Osteoblast (primary cell): ENCODE results near the gene MARK3. TPM values are rescaled to one million over a fixed set of nuclear protein-coding genes. Genes with fewer than 3 reads are reported as not detected.
"Not testable (repeated sequence)": the region's sequence is repeated elsewhere in the genome, so short reads cannot be mapped to it uniquely, and the experiment has no call there.

ENCODE experiments used
- DNase-seq: peaks from one replicate; pipeline ENCODE4 v3.0.0; 2011; ENCODE audit warnings: low spot score, mixed read lengths; ENCODE audit not compliant: insufficient read length; ENCODE audit errors: missing footprints
- H2AFZ ChIP-seq: 2 replicates; pipeline ENCODE4 v1.6.0; 2011; ENCODE audit warnings: mild to moderate bottlenecking, low read length
- H3K27ac ChIP-seq: 2 replicates; pipeline ENCODE4 v1.5.1; 2011; ENCODE audit warnings: mild to moderate bottlenecking, low read depth, low read length, moderate library complexity
- H3K27me3 ChIP-seq: 2 replicates; pipeline ENCODE4 v1.6.0; 2012; ENCODE audit warnings: mild to moderate bottlenecking, control low read depth, inconsistent platforms, low read length, moderate library complexity; ENCODE audit not compliant: insufficient read depth
- H3K36me3 ChIP-seq: 2 replicates; pipeline ENCODE4 v1.5.1; 2011; ENCODE audit warnings: mild to moderate bottlenecking, low read length, control low read depth, moderate library complexity; ENCODE audit not compliant: insufficient read depth
- H3K4me1 ChIP-seq: 2 replicates; pipeline ENCODE4 v1.5.1; 2011; ENCODE audit warnings: mild to moderate bottlenecking, low read length, control low read depth, moderate library complexity; ENCODE audit not compliant: insufficient read depth
- H3K4me2 ChIP-seq: 2 replicates; pipeline ENCODE4 v1.6.0; 2011; ENCODE audit warnings: mild to moderate bottlenecking, low read length; ENCODE audit not compliant: insufficient read depth
- H3K4me3 ChIP-seq: fragments of 200-600 bp; sonication (generic); 3 replicates; pipeline ENCODE4 v1.5.1; 2012; ENCODE audit warnings: mild to moderate bottlenecking, low read length, inconsistent platforms; ENCODE audit not compliant: insufficient read depth
- H3K79me2 ChIP-seq: 2 replicates; pipeline ENCODE4 v1.6.0; 2012; ENCODE audit warnings: mild to moderate bottlenecking, low read length, control low read depth, inconsistent platforms; ENCODE audit not compliant: insufficient read depth
- H3K9me3 ChIP-seq: 2 replicates; pipeline ENCODE4 v1.5.1; 2011; ENCODE audit warnings: low read depth, low read length, control low read depth
- H4K20me1 ChIP-seq: 2 replicates; pipeline ENCODE4 v1.6.0; 2012; ENCODE audit warnings: mild to moderate bottlenecking, low read length, control low read depth; ENCODE audit not compliant: insufficient read depth
- CTCF ChIP-seq: IDR thresholded peaks from 2 replicates; pipeline ENCODE4 v1.5.1; 2011; ENCODE audit warnings: mild to moderate bottlenecking, low read depth, low read length, moderate library complexity; ENCODE audit errors: extremely low read depth
- total RNA-seq: library from RNA; depleted of rRNA; stranded (reverse); fragments of >200 nt; gene quantifications from 2 replicates; pipeline ENCODE4 v1.2.3, GENCODE V29; 2012

MARK3 gene
- total RNA-seq, 1 donor = 101 TPM

- TF ChIP-seq CTCF = no peak
- Histone ChIP-seq H3K4me2 (no peak overlapping the region), H3K27me3 (no peaks in the 10 kb centered on the region), H3K4me1 (no peaks in the 10 kb centered on the region), H3K4me3 (no peak overlapping the region), H3K79me2 (no peaks in the 10 kb centered on the region), H3K36me3 (no peaks in the 10 kb centered on the region), H2AFZ (no peak overlapping the region), H4K20me1 (no peaks in the 10 kb centered on the region), H3K9me3 (no peaks in the 10 kb centered on the region), H3K27ac (no peak overlapping the region)
- no peak for DNase-seq
Observed at GRCh38 chr14:103354141-103354540, 31.1 kb upstream of the MARK3 start.

- H2AFZ ChIP-seq = peak overlapping the region; percentile 0
- no peaks in the 10 kb centered on the region for H3K79me2 ChIP-seq
- H3K4me2 ChIP-seq = no peak overlapping the region
- H3K36me3 ChIP-seq = no peaks in the 10 kb centered on the region
- no peaks in the 10 kb centered on the region for H4K20me1 ChIP-seq
- H3K9me3 ChIP-seq = no peaks in the 10 kb centered on the region
- no peak overlapping the region for H3K4me3 ChIP-seq
- DNase-seq = no peak
- no peak overlapping the region for H3K27ac ChIP-seq
- TF ChIP-seq CTCF = no peak
- H3K27me3 ChIP-seq = no peaks in the 10 kb centered on the region
- peaks cover under 1% of the 10 kb centered on the region for H3K4me1 ChIP-seq
Observed at GRCh38 chr14:103356024-103356682, 29.1 kb upstream of the MARK3 start.

GRCh38 chr14:103357552-103357951, 27.7 kb upstream of the MARK3 start:
- H3K27me3 ChIP-seq, H3K36me3 ChIP-seq, H3K9me3 ChIP-seq, H3K4me2 ChIP-seq, H3K79me2 ChIP-seq, DNase-seq, H3K4me3 ChIP-seq, H4K20me1 ChIP-seq, H3K27ac ChIP-seq: not testable (repeated sequence)
- H2AFZ ChIP-seq = peak overlapping the region; percentile 15
- peaks cover 11% of the 10 kb centered on the region for H3K4me1 ChIP-seq

GRCh38 chr14:103360548-103360947, 24.7 kb upstream of the MARK3 start:
- no peak overlapping the region for H3K27ac ChIP-seq

More at GRCh38 chr14:103360548-103360947, 24.7 kb upstream of the MARK3 start:
- H3K79me2 ChIP-seq = no peaks in the 10 kb centered on the region
- no peaks in the 10 kb centered on the region for H3K27me3 ChIP-seq
- peaks cover 3% of the 10 kb centered on the region for H3K9me3 ChIP-seq
- no peak overlapping the region for H3K4me2 ChIP-seq
- no peak for DNase-seq
- H2AFZ ChIP-seq = no peak overlapping the region
- H3K36me3 ChIP-seq = no peaks in the 10 kb centered on the region
- H3K4me3 ChIP-seq = no peak overlapping the region
- no peaks in the 10 kb centered on the region for H4K20me1 ChIP-seq
- H3K4me1 ChIP-seq = peaks cover 11% of the 10 kb centered on the region
- TF ChIP-seq CTCF = no peak
